ENCODE measurements around the gene PALM. TPM values are rescaled to one million over a fixed set of nuclear protein-coding genes. Genes with fewer than 3 reads are reported as not detected.
"Not testable (repeated sequence)": the region's sequence is repeated elsewhere in the genome, so short reads cannot be mapped to it uniquely, and the experiment has no call there.

PALM gene
- polyA plus RNA-seq, 1 donor from 2014 or later = 74.8 TPM

- H3K36me3 ChIP-seq (ENCODE audit: insufficient read depth, low read length); H3K4me2 ChIP-seq (ENCODE audit: low read length); H3K27ac ChIP-seq (ENCODE audit: low read length); H2AFZ ChIP-seq (ENCODE audit: low read depth, low read length); H4K20me1 ChIP-seq (ENCODE audit: insufficient read depth); H3K27me3 ChIP-seq (ENCODE audit: insufficient read depth, low read depth, low read length); H3K9ac ChIP-seq (ENCODE audit: low read length); H3K9me2 ChIP-seq (ENCODE audit: insufficient read depth, low read length); H3K4me3 ChIP-seq (ENCODE audit: low read length); H3K9me3 ChIP-seq (ENCODE audit: low read length); H3F3A ChIP-seq (ENCODE audit: insufficient read depth, low read length, poor library complexity, severe bottlenecking); H3K79me2 ChIP-seq (replicated peaks; ENCODE audit: insufficient read depth, low read length): not testable (repeated sequence)
Observed at GRCh38 chr19:740816-741505, 32.2 kb downstream of the PALM start.

GRCh38 chr19:741506-742131 lies 32.9 kb downstream of the PALM start:
- Histone ChIP-seq H3K9me2 (ENCODE audit: insufficient read depth, low read length) (no peaks in the 10 kb centered on the region), H3K27ac (ENCODE audit: low read length) (no peak overlapping the region), H3K79me2 (replicated peaks; ENCODE audit: insufficient read depth, low read length) (no peaks in the 10 kb centered on the region), H3K9ac (ENCODE audit: low read length) (no peak overlapping the region), H4K20me1 (ENCODE audit: insufficient read depth) (no peaks in the 10 kb centered on the region), H3K9me3 (ENCODE audit: low read length) (peaks cover 7% of the 10 kb centered on the region), H3K36me3 (ENCODE audit: insufficient read depth, low read length) (no peaks in the 10 kb centered on the region), H3K4me2 (ENCODE audit: low read length) (no peak overlapping the region), H3K27me3 (ENCODE audit: insufficient read depth, low read depth, low read length) (no peaks in the 10 kb centered on the region), H3K4me3 (ENCODE audit: low read length) (no peak overlapping the region), H2AFZ (ENCODE audit: low read depth, low read length) (no peak overlapping the region), H3F3A (ENCODE audit: insufficient read depth, low read length, poor library complexity, severe bottlenecking) (no peaks in the 10 kb centered on the region)
- TF ChIP-seq EP300 (conservative IDR thresholded peaks at IDR 0.05; ENCODE audit: poor library complexity, severe bottlenecking) = no peak
- TF ChIP-seq REST (IDR thresholded peaks at IDR 0.05; ENCODE audit: borderline replicate concordance) = no peak
- no peak for TF ChIP-seq MXI1 (conservative IDR thresholded peaks at IDR 0.05; ENCODE audit: poor library complexity, severe bottlenecking)
- no peak for TF ChIP-seq CTCF (IDR thresholded peaks at IDR 0.05; ENCODE audit: poor library complexity, severe bottlenecking)
- no peak for TF ChIP-seq RAD21 (conservative IDR thresholded peaks at IDR 0.05)

- Histone ChIP-seq H3K4me3 (ENCODE audit: low read length) (no peak overlapping the region), H2AFZ (ENCODE audit: low read depth, low read length) (no peak overlapping the region), H3K9me2 (ENCODE audit: insufficient read depth, low read length) (no peaks in the 10 kb centered on the region), H3K27me3 (ENCODE audit: insufficient read depth, low read depth, low read length) (no peaks in the 10 kb centered on the region), H3K79me2 (replicated peaks; ENCODE audit: insufficient read depth, low read length) (no peaks in the 10 kb centered on the region), H3K4me2 (ENCODE audit: low read length) (no peak overlapping the region), H3K9me3 (ENCODE audit: low read length) (peaks cover 16% of the 10 kb centered on the region), H3K36me3 (ENCODE audit: insufficient read depth, low read length) (peaks cover 3% of the 10 kb centered on the region), H4K20me1 (ENCODE audit: insufficient read depth) (no peaks in the 10 kb centered on the region), H3K27ac (ENCODE audit: low read length) (no peak overlapping the region), H3K9ac (ENCODE audit: low read length) (no peak overlapping the region), H3F3A (ENCODE audit: insufficient read depth, low read length, poor library complexity, severe bottlenecking) (no peaks in the 10 kb centered on the region)
- TF ChIP-seq TAF1 (IDR thresholded peaks at IDR 0.05; ENCODE audit: low read depth) (no peak), EZH2 (IDR thresholded peaks at IDR 0.05; ENCODE audit: borderline replicate concordance, insufficient read depth, low read length, poor library complexity, severe bottlenecking) (no peak), RAD21 (conservative IDR thresholded peaks at IDR 0.05) (no peak)
Observed at GRCh38 chr19:742540-743075, 33.9 kb downstream of the PALM start.
